ENCODE data around the gene KDM6B.

DNA sequence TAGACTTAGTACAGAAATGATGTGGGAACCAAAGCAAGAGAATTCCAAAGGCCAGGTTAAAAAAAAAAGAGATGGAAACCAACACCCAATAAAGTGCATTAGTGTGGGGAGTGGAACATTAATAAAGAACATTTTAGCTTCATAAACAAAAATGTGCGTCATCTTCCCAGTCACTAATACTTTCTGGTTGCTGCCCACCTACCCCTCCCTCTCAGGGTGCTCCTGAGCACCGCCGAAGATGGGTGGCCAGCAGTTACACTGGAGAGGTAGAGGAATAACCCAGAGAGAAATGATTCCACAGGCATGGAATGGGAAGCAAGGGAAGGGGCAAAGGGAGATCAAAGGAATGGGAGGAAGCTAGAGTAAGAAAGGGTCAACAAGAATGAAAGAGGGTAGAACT, 48.6 kb downstream of the KDM6B start:
- TF ChIP-seq CTCF (IDR thresholded peaks at IDR 0.05) = no peak
- no peak for TF ChIP-seq POLR2A (IDR thresholded peaks at IDR 0.05)
